Left renal cortex interstitium (tissue), 4 donors: Measurements from ENCODE around the gene SYTL3. TPM values are rescaled to one million over a fixed set of nuclear protein-coding genes. Genes with fewer than 3 reads are reported as not detected.

Source experiments
- DNase-seq, 4 donors: peaks; one replicate each; pipeline ENCODE4 v3.0.0-alpha.2; 2013; ENCODE audit warnings: low read depth in 4 of 4, low spot score in 2 of 4, missing footprints in 1 of 4
- polyA plus RNA-seq, 4 donors: library from polyadenylated mRNA; unstranded; fragments of 120-200 nt; gene quantifications; one replicate each; pipeline ENCODE4 v1.2.1, GENCODE V29; 2013; ENCODE audit not compliant: insufficient read length in 4 of 4

Gene SYTL3
- polyA plus RNA-seq, 4 donors = 3.3 to 4.8 (median 3.5) TPM

DNA sequence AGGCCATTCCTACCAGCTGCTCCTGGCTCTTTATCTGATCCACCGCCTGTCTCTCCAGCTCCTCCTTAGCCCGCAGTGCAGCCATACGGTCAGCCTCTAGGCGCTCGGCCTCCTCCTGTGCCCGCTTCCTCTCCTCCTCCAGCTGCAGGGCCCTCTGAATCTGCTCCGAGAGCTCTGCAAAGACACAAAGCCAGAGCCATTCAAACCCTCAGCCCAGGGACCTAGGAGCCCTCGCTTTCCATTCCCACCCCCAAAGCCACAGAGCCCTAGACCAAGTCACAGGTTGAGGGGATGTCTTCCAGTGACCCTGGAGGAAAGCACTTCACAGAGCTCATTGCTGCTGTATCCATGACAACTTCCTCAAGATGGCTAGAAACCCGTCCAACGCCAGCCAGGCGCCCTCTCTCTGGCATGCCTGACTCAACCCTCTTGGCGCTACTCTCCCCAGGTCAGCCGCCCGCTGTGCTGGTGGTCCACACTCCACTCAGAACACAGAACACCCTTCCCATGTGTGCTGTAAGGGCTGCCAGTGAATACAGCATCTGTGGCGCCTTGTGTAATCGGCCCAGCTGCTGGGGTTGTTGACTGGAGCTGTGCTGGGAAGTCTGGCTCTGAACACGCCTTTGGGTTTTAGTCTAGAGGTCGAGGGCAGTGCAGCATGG is 120.0 kb downstream of the SYTL3 start:
- DNase-seq = no peak

- DNase-seq = no peak
Observed at GRCh38 chr6:158770533-158771330, 120.9 kb downstream of the SYTL3 start.

- no peak for DNase-seq
Observed at GRCh38 chr6:158771399-158772152, 121.7 kb downstream of the SYTL3 start.

GRCh38 chr6:158772172-158772571 is 122.3 kb downstream of the SYTL3 start:
- DNase-seq = no peak

DNA sequence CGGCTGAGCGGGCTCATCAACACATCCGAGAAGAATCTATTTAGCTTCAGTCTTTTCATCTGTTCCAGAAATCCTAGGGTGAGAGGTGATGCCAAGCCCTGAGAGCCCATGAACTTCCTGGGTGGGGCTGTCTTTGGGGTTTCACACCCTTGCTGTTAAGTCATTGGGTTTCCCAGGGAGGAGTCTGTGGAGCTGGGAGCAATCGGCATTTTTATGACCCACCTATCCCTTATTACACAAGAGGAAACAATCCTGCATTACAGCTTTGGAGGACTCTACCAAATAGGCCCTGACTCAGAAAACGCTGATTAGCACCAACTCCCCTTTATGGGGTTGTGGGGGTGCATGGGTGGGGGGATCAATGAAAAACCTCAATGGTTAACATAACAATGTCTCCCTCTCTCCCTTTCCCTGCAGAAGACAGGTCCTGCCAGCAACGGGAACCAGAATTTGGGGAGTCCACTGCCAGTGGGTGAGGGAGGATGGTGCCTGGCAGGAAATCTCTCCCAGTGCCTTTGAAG is 123.1 kb downstream of the SYTL3 start:
- DNase-seq = no peak

- no peak for DNase-seq
Observed at GRCh38 chr6:158773581-158774449, 124.0 kb downstream of the SYTL3 start.

- no peak for DNase-seq
Observed at GRCh38 chr6:158774717-158775449, 125.0 kb downstream of the SYTL3 start.

GRCh38 chr6:158775832-158776231 is 126.0 kb downstream of the SYTL3 start:
- no peak for DNase-seq

- no peak for DNase-seq
Observed at GRCh38 chr6:158776737-158777136, 126.9 kb downstream of the SYTL3 start.

GRCh38 chr6:158777510-158777909 is 127.7 kb downstream of the SYTL3 start:
- DNase-seq = no peak

- DNase-seq = no peak
Observed at GRCh38 chr6:158778005-158778527, 128.2 kb downstream of the SYTL3 start.

DNA sequence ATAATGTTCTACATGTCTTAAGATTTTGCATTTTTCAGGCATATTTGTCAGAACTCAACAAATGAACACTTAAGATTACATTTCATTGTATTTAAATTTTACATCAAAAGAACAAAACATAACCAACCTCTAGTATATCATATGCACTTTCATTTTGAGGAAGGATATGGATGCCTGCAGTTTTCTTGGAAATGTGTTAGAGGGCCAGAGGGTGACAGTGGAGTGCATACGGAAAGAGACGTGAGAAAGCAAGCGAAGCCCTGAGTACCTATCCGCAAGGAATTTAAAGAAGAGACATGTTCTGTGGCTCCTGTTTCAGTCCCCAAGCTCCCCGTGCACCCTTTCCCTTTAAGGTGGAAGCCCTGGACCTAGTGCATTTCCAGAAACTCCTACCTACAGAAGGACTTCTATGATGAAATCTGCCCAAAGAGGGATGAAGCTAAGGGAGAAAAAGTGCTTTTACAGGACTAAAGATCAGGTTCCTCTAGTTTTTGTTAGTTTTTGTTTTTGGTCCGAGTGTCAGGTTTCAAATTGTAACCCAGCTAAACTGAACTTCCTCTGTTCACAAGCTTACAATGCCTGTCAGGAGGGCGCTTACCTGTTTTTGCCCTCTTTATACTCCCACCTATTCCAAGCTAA is 130.5 kb downstream of the SYTL3 start:
- DNase-seq = no peak

DNA sequence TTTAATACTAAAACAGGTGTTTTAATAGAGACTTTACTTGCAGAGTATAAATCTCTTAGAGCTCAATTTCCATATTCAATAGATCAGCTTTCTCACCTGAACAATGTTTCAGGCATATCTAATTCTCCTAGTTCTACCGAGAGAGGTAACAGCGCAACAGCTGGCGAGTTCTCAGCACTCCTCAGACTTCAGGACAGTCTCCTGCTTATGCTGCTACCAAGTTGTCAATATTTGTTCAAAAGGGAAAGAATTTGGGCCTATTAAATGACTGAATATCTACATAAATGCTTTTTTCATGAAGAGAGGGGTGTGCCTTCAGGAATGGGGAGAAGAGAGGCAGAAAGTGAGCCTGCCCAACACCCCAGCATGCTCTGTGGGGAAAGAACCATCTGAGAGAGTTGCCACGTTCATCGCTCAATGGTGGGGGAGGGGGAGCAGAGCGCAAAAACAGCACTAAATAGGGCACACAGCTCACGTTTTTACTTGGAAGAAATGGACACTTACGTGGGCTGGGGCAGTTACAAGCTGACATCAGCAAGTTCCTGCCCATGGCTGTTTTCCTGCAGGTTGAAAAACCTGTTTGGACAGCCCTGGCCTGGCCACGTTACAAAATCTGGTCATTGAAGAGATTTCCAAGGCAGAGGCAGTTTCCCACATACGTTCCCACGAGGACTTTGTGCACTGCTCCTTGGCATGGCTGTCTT is 131.3 kb downstream of the SYTL3 start:
- DNase-seq = no peak

GRCh38 chr6:158781692-158782373 is 132.0 kb downstream of the SYTL3 start:
- no peak for DNase-seq

DNA sequence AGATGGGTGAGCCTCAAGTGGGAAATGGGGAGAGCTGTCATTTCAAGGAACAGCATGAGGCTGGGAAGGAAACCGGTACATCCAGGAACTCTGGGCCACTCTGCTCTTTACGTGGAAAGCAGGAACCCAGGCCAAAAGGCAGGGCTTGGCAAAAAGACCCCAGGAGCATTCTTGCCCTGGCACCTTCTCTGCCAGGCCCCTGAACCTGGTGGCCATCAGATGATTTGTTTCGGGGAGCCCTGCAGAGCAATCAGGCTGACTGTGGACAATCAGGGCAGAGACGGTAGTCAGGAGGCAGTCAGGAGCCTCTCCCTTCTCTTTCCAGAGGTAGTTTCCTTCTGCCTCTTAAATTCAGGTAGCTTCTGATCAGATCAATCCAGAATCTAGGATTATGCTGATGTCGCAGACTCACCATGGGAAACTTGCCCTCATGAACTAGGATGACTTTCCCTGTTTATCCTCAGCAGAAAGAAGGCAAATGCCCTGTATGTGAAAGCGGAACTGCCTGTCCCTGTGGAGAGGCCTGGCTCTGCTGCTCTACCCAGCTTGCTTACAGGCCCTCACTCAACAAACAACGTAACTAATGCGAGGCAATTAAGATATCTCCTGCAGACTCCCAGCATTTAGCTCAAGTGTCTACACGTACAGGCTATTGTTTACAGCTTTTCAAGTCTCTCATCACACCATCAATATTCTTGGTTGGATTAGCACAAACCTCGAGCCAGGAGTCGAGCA is 132.7 kb downstream of the SYTL3 start:
- no peak for DNase-seq

DNA sequence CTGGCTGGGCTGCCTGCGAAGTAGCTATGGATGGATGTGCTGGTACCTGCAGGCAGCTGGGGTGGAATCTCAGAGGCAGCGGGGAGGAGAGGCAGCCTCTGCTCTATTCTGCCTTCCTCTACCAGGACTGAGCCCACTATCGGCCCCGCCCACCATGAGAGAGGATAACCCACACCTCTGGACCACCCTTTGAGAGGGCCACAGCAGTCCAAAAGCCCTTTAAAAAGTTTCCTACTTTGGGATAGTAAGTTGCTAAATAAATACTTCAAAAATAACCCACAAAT is 133.3 kb downstream of the SYTL3 start:
- DNase-seq = no peak

- DNase-seq = no peak
Observed at GRCh38 chr6:158783851-158784250, 134.0 kb downstream of the SYTL3 start.
